Occipital lobe (tissue), 2 donors: ENCODE results near the gene ELANE. TPM values are rescaled to one million over a fixed set of nuclear protein-coding genes. Genes with fewer than 3 reads are reported as not detected.
"Not testable (repeated sequence)": the region's sequence is repeated elsewhere in the genome, so short reads cannot be mapped to it uniquely, and the experiment has no call there.

Experiments used
- DNase-seq: peaks from one replicate; lab custom pipeline; 2025; lab: John Stamatoyannopoulos, UW
- total RNA-seq: library from RNA; depleted of rRNA; stranded (reverse); fragments of >200 nt; gene quantifications from one replicate; pipeline ENCODE4 v1.2.3, GENCODE V29; 2014

The ELANE gene
- total RNA-seq, 1 donor from 2014 or later, result not detected

DNA sequence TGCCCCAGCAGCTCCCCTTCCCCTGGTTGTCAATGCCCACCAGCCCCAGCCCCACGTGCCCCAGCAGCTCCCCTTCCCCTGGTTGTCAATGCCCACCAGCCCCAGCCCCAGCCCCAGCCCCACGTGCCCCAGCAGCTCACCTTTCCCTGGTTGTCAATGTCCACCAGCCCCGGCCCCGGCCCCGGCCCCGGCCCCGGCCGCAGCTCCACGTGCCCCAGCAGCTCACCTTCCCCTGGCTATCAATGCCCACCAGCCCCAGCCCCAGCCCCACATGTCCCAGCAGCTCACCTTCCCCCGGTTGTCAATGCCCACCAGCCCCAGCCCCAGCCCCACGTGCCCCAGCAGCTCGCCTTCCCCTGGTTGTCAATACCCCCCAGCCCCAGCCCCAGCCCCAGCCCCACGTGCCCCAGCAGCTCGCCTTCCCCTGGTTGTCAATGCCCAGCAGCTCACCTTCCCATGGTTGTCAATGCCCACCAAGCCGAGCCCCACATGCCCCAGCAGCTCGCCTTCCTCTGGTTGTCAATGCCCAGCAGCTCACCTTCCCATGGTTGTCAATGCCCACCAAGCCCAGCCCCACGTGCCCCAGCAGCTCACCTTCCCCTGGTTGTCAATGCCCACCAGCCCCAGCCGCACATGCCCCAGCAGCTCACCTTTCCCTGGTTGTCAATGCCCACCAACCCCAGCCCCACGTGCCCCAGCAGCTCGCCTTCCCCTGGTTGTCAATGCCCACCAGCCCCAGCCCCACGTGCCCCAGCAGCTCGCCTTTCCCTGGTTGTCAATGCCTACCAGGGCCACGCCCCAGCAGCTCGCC, 26.9 kb downstream of the ELANE start:
- DNase-seq, result not testable (repeated sequence)

DNA sequence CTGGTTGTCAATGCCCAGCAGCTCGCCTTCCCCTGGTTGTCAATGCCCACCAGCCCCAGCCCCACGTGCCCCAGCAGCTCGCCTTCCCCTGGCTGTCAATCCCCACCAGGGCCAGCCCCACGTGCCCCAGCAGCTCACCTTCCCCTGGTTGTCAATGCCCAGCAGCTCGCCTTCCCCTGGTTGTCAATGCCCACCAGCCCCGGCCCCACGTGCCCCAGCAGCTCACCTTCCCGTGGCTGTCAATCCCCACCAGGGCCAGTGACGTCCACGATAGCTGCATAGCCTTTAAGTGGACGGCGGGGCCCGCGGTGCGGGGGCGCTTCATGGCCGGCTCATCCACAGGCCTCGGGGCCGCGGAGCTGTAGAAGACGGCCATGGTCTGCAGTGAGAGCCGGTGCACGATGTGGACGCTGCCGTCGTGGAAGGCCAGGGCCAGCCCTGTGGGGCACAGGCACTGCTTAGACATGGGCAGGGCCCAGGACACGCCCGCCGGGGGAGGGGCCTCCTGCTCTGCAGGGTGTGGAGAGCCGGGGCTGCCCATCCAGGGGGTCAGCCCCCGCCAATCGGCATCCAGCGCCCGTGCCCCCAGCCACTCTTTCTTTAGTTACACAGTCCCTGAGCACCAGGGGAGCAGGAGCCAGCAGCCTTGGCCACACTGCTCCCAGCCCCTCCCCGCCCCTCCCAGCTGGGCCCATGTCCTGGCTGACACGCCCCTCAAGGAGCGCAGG, 27.8 kb downstream of the ELANE start:
- DNase-seq, result no peak

DNA sequence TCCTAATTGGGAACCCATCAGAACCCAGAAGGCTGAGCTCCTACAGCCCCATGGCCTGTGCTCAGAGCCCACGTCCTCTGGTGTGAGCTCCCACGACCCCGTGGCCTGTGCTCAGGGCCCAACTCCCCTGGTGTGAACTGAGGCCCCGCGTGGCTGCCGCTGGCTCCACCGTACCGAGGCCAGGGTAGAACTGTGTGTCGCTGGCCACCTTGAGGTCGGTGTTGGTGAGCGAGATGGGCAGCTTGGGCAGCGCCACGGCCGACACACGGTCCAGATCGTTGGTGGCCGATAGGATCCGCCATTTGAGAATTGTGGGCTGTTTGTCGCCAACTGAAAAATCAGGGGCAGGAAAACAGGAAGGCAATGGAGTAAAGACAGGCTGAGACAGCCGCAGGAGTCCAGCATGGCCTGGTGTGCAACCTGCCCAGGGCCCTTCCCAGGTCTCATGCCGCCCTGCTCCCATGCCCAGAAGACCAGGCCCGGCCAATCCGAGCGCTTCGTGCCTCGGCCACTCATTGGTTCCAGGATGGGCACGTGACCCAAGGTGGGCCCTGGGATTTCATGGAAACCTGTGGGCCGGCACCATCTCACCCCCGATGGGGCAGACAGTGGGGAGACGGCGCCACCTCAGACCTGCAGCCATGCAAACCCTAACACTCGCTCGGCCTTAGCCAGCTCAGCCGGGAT, 29.4 kb downstream of the ELANE start:
- no peak for DNase-seq

DNA sequence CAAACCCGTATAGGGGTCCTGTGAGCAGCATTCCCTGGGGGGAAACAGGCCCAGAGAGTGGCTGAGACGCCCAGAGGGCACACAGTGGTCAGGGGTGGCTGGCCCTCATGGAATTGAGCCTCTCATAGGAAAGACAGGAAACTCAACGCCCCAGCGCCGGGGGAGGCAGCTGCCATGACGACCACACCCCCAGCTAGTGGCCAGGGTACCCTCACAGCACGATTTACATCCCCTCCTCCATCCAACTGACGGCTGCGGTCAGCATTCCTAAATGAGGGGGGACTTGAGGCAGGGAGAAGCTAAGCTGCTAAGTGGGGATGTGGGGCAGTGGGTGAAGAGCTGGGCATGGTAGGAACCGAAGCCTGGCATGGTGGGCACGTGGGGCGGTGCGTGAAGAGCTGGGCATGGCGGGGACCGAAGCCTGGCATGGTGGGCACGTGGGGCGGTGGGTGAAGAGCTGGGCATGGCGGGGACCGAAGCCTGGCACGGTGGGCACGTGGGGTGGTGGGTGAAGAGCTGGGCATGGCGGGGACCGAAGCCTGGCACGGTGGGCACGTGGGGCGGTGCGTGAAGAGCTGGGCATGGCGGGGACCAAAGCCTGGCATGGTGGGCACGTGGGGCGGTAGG, 30.9 kb downstream of the ELANE start:
- no peak for DNase-seq

DNA sequence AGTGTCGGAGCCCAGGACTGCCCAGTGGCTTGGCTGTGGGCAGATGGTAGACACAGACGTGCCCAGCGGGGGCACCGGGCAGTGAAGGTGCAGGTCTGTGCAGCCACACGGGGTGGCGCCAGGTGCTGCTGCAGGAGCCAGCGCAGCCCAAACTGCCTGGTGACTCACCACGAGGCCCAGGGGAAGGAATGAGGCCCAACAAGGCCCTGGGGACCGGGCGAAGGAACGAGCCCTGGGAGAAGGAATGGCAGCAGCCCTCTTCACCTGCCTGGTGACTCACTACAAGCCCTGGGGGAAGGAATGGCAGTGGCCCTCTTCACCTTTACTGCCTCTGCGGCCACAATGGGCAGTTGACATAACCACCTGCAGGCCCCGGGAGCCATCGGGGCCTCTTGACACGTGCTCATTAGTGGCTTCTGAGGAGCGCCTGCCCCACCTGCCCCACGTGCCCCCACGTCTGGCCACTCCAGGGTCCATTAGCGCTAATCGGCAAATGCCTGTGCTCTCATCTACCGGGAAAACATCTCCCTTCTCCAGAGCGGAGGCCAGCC, 31.6 kb downstream of the ELANE start:
- no peak for DNase-seq

DNA sequence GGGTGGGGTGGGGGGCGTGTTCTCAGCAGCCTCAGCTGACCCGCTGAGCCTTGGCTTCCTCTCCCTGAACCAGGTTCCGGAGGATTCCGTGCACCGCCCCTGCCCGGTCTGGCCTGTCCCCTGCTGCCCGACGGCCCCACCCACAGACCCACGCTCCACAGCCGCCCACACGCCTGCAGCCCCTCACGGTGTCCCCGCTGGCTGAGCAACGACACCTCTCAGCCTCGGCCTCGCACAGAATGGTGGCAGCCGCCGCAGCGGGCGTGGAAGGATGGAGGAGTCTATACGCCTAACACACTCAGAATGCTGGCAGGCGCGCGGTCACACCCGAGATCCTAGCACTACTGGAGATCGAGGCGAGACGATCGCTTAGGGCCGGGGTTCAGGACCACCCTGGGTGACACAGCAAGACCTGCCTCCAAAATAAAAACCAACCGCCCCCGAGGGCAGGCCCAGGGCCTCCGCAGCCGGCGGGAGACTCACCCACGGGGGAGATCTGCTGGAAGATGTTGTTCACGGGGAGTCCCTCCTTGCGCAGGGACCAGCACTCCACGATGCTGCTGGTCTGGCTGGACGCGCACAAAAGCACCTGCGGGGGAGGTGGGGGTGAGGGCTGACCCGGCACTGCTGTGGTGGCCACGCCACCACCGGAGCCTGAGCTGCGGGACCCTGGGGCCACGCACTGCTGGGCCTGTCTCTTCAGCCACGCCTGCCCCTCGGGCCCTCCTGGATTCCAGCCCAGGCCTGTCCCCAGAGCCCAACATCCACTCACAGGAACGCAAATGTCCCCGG, 32.5 kb downstream of the ELANE start:
- no peak for DNase-seq

DNA sequence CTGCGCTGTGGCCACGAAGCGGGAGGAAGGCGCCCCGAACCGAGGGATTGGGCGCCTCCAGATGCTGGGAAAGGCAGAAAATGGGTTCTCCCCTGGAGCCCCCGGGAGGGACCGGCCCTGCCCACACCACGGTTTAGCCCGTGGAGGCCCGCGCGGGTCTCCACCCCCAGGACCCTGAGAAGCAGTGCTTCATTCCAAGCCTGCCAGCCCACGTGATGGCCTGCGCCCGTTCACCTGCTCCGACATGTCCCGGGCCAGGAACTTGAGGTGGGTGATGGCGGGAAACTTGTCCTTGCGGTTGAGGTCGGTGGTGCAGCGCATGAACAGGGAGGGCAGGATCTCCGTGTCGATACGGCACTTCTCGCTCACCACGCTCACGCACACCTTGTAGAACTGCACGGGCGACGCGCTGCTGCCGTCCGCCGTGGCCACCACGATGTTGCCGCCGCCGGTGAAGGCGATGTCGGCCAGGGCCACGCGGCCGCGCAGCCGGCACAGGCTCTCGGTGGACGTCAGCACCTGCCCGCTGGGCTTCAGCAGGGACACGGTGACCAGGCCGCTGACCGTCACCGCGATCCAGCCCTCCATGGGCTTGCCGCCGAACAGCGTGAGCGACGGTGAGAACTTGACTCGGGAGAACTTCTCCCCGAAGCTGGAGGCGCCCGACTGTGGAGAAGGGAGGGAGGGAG, 33.6 kb downstream of the ELANE start:
- DNase-seq, result no peak

DNA sequence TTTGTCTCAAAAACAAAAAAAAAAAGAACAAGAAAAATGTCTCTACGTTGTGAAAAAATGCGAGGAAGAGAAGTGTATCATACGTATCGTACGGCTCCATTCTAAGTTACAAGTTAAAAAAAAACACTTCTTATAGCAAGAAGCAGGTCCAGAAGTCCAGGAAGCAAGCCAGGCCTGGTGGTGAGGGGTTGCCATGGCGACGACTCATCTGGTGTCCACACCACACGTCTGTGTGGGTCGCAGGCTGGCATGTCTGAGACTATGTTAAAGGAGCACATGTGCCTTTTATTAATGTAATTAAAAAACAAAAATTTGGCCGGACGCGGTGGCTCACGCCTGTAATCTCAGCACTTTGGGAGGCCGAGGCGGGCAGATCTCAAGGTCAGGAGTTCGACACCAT, 35.0 kb downstream of the ELANE start:
- DNase-seq, result peak; percentile 51

DNA sequence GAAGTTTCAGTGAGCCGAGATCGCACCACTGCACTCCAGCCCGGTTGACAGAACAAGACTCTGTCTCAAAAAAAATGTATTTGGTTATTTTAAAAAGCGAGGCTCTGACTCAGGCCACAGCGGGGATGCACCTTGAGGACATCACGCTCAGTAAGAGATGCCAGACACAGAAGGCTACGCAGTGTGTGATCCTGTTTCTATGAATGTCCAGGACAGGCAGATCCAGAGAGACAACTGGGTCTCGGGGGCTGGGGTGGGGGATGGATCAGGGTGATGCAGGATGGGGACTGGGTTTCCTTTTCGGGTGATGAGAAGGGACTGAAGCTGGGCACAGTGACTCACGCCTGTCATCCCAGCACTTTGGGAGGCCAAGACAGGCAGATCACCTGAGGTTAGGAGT, 35.5 kb downstream of the ELANE start:
- no peak for DNase-seq

DNA sequence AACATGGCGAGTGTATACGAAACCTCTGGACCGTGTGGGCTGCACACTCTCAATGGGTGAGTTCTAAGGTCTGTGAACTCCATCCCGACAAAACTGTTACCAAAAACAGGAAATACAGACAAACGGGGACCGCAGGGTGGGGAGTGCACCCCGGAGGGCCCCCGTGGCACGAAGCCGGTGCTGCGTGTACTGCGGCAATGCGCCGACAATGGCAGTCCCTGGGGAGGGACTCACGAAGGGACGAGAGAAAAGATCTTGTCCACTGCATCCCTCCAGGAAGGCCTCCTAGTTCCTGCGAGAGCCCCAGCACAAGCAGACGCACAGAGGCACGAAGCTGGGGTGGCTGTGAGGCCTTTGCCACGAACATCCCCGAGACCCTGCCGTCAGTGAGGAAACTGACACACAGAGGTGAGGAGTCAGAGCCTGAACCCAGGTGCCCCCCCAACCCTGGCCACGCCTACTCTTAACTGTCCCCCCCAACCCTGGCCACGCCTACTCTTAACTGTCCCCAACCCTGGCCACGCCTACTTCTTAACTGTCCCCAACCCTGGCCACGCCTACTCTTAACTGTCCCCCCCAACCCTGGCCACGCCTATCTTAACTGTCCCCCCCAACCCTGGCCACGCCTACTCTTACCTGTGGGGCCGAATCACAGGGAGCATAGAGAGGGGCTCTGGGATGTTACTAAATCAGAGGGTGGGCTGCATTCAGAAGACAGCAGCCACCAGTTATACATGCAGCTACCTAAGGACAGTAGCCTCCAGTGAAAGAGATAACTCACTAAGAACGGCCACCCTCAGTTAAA, 36.7 kb downstream of the ELANE start:
- no peak for DNase-seq

DNA sequence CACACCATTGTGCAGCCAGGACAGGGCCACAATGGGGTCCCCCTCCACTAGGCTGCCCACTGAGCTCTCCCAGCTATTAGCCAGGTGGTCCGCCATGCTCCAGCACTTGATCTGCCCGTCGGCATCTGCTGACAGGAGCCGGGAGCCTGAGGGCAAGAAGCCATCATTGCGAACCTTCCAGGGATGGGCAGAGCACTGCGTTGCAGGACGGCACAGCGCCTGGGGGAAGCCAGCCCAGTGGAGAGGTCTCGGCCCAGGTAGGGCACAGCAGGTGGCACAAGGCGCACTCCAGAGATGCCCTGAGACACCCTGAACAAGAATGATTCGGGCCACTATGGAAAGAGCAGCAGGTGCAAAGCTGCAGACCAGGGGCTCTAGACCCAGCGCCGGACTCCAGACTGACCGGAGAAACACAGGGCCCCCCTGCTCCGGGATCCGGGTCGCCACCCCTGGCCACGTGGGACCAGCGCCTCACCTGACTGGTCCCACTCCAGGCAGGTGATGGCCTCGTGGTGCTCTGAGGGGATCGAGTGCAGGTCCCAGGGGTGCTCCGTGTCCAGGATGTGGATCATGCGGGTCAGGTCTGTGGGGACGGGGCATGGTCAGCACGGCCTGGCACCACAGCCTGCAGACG, 37.7 kb downstream of the ELANE start:
- no peak for DNase-seq

DNA sequence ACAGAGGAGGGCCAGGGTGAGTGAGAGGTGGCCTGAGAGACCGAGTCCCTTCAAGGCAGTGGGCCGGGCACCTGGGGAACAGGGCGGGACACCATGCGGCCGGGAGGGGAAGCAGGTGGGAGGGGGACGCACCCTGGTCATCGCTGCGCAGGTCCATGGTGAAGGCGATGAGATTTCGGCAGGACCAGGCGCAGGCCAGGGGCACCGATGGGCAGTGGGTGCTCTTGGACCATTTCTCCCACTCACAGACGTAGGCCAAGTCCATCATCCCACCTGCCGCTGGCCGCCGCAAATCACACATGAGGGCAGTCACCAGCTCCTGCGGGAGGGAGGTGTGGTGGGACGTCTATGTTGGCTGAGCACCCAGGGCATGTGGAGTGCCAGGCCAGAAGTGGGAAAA, 38.7 kb downstream of the ELANE start:
- no peak for DNase-seq

DNA sequence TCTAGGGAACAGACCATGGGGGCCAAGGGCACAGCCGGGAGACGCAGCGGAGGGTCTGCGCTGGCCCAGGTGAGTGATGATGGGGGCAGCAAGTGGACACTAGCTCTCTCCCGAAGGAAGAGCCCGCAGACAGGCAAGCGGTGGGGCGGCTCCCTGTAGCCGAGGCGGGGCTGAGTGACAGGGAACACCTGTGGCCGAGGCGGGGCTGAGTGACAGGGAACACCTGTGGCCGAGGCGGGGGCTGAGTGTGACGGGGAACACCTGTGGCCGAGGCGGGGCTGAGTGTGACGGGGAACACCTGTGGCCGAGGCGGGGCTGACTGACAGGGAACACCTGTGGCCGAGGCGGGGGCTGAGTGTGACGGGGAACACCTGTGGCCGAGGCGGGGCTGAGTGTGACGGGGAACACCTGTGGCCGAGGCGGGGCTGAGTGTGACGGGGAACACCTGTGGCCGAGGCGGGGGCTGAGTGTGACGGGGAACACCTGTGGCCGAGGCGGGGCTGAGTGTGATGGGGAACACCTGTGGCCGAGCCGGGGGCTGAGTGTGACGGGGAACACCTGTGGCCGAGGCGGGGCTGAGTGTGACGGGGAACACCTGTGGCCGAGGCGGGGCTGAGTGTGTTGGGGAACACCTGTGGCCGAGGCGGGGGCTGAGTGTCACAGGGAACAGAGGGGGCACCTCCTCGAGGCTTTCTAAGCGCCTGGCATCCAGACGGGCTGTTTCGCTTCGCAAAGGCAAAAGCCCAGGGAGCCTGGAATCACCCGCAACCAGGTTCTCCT, 39.5 kb downstream of the ELANE start:
- not testable (repeated sequence) for DNase-seq

DNA sequence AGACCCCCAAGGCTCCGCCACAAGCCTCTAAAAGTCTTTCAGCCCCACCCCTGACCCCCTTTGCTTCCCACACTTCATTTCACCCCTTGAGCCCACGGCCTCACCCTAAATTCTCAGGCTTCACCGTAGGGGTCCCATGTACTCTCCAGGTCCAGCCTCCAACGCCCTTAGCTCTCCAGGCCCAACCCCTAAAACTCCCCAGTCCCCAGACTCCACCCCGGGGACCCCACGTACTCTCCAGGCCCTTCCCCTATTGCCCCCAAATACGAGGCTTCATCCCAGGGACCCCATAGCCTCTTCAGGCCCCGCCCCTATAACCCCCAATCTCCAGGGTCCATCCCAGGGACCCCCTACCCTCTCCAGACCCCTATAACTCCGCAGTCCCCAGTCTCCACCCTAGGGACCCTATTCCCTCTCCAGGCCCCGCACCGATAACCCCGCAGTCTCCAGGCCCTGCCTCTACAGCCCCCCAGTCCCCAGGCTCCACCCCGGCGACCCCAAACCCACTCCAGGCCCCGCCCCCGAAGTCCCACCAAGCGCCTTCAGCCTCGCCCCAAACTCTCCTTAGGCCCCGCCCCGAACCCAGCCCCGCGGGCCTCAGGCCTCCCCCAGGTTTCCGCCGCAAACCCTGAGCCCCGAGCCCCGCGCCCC, 40.3 kb downstream of the ELANE start:
- DNase-seq, result no peak

DNA sequence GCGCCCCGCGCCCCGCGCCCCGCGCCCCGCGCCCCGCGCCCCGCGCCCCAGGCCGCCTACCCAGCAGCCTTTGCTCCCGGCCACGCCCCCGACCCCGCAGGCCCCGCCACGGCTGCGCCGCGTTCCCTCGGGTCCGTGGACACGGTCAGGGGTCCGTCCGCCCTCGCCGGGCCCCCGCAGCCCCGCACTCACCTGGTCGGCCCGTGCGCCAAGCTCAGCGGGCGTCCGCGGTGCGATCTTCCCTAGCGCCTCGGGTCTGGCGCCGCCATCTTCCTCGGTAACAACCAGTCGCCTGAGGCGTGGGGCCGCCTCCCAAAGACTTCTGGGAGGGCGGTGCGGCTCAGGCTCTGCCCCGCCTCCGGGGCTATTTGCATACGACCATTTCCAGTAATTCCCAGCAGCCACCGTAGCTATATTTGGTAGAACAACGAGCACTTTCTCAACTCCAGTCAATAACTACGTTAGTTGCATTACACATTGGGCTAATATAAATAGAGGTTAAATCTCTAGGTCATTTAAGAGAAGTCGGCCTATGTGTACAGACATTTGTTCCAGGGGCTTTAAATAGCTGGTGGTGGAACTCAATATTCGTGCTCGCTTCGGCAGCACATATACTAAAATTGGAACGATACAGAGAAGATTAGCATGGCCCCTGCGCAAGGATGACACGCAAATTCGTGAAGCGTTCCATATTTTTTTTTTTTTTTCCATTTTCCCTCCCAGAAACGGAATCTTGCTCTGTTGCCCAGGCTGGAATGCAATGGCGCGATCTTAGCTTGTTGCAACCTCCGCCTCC, 41.0 kb downstream of the ELANE start, which contains the start of the genes MED16 and RNU6-9:
Gene MED16, minus strand, starts transcription at position 294 of the 796 bp plus-strand sequence. CDS start 2,056 bp downstream, outside the sequence.
Gene RNU6-9, plus strand, starts transcription at position 591 of the 796 bp plus-strand sequence.
- DNase-seq, result peak; percentile 78

DNA sequence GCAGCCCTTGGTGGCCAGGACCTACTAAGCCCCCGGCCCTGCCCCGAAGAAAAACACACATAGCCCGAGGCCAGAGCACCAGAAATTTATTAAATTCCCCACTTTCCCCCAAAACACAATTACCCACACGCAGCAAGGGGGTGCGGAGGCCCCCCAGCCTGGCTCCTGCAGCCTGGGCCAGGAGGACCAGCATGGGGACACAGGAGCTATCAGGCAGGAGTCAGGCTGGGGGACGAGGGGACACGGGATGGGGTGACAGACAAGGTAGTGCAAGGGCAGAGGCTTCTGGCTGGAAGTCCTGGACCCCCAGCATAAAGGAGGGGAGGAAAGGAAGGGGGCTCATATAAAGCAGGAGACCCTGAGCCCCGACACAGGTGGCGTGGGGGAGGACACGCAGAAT, 44.3 kb downstream of the ELANE start:
- DNase-seq, result no peak
